ENCODE results near the gene ASPHD2.

GRCh38 chr22:26476705-26477340 is 47.8 kb downstream of the ASPHD2 start:
- TF ChIP-seq, protein P1, sequence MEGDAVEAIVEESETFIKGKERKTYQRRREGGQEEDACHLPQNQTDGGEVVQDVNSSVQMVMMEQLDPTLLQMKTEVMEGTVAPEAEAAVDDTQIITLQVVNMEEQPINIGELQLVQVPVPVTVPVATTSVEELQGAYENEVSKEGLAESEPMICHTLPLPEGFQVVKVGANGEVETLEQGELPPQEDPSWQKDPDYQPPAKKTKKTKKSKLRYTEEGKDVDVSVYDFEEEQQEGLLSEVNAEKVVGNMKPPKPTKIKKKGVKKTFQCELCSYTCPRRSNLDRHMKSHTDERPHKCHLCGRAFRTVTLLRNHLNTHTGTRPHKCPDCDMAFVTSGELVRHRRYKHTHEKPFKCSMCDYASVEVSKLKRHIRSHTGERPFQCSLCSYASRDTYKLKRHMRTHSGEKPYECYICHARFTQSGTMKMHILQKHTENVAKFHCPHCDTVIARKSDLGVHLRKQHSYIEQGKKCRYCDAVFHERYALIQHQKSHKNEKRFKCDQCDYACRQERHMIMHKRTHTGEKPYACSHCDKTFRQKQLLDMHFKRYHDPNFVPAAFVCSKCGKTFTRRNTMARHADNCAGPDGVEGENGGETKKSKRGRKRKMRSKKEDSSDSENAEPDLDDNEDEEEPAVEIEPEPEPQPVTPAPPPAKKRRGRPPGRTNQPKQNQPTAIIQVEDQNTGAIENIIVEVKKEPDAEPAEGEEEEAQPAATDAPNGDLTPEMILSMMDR (IDR thresholded peaks at IDR 0.05; ENCODE audit: low read depth, low read length, poor library complexity, severe bottlenecking), result no peak
- no peak for TF ChIP-seq EZH2phosphoT487 (IDR thresholded peaks at IDR 0.05; ENCODE audit: borderline replicate concordance, low read length)

Measured in DOHH2 (cell line).